Activated naive CD8-positive, alpha-beta T cell (primary cell): ENCODE results near the gene ANAPC1.
"Not testable (repeated sequence)": the region's sequence is repeated elsewhere in the genome, so short reads cannot be mapped to it uniquely, and the experiment has no call there.

ENCODE experiments used
- H3K27ac Mint-ChIP-seq: one replicate; pipeline ENCODE4 v1.8.0; 2021; ENCODE audit warnings: mixed read lengths
- H3K27me3 Mint-ChIP-seq: one replicate; pipeline ENCODE4 v1.8.0; 2021; ENCODE audit warnings: mixed read lengths
- H3K36me3 Mint-ChIP-seq: one replicate; pipeline ENCODE4 v1.8.0; 2021; ENCODE audit warnings: mixed read lengths
- H3K4me1 Mint-ChIP-seq: one replicate; pipeline ENCODE4 v1.8.0; 2021; ENCODE audit warnings: low read depth, mixed read lengths
- H3K4me3 Mint-ChIP-seq: one replicate; pipeline ENCODE4 v1.8.0; 2021; ENCODE audit warnings: mild to moderate bottlenecking, mixed read lengths
- H3K9me3 Mint-ChIP-seq: one replicate; pipeline ENCODE4 v1.8.0; 2021; ENCODE audit warnings: low read depth, mixed read lengths

ANAPC1 gene

DNA sequence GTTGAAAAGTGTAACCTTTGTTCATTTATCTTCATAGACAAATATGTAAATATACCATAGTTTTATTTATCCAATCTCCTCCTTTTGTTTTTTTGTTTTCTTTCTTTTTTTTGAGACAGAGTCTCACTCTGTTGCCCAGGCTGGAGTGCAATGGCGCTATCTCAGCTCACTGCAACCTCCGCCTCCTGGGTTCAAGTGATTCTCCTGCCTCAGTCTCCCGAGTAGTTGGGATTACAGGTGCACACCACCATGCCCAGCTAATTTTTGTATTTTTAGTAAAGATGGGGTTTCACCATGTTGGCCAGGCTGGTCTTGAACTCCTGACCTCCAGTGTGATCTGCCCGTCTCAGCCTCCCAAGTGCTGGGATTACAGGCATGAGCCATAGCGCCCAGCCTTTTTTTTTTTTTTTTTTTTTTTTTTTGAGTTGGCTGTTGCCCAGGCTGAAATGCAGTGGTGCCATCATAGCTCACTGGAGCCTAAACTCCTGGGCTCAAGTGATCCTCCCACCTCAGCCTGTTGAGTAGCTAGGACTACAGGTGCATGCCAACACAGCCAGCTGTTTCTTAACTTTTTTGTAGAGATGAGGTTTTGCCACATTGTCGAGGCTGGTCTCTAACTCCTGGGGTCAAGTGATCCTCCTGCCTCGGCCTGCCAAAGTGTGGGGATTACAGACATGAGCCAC is 27.4 kb upstream of the ANAPC1 start:
- not testable (repeated sequence) for H3K36me3 Mint-ChIP-seq, H3K4me1 Mint-ChIP-seq, H3K9me3 Mint-ChIP-seq, H3K4me3 Mint-ChIP-seq, H3K27ac Mint-ChIP-seq, H3K27me3 Mint-ChIP-seq

DNA sequence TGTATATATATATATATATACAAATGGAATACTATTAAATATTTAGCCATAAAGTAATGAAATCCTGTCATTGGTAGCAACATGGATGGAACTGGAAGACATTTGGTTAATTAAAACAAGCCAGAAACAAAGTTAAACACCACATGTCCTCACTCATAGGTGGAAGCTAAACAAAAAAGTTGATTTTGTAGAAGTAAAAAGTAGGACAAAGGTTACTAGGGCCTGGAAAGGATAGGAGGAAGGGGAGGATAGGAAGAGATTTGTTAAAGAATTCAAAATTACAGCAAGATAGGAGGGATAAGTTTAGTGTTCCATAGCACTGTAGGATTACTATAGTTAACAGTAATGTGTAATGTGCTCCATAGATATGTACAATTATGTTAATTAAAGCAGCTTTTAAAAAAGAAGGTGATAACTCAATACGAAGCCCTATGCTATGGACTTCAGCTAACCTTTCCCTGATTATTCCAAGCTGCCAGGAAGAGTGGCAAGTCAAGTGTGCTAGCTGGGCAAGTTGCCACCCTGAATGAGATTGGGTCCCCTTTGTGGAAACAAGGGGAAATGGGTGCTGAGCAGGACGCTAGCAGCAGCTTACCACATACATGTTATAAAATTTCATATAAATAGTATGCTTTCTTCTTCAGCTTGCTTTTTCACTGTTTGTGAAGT is 26.8 kb upstream of the ANAPC1 start:
- Mint-ChIP-seq H3K27me3 (no peaks in the 10 kb centered on the region), H3K9me3 (no peaks in the 10 kb centered on the region), H3K27ac (no peak overlapping the region), H3K4me3 (no peak overlapping the region), H3K36me3 (no peaks in the 10 kb centered on the region), H3K4me1 (peaks cover 10% of the 10 kb centered on the region)

DNA sequence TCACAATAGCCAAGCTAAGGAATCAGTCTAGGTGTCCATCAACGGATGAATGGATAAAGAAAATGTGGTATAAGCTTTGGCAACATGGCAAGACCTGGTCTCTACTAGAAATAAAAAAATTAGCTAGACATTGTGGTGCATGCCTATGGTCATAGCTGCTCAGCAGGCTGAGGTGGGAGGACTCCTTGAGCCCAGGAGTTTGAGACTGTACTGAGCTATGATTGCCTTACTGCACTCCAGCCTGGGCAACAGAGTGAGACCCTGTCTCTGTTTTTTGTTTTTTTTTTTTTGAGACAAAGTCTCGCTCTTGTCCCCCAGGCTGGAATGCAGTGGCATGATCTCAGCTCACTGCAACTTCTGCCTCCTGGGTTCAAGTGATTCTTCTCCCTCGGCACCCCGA is 26.0 kb upstream of the ANAPC1 start:
- H3K9me3 Mint-ChIP-seq, H3K27ac Mint-ChIP-seq, H3K4me3 Mint-ChIP-seq, H3K27me3 Mint-ChIP-seq, H3K36me3 Mint-ChIP-seq: not testable (repeated sequence)
- peaks cover 10% of the 10 kb centered on the region for H3K4me1 Mint-ChIP-seq

DNA sequence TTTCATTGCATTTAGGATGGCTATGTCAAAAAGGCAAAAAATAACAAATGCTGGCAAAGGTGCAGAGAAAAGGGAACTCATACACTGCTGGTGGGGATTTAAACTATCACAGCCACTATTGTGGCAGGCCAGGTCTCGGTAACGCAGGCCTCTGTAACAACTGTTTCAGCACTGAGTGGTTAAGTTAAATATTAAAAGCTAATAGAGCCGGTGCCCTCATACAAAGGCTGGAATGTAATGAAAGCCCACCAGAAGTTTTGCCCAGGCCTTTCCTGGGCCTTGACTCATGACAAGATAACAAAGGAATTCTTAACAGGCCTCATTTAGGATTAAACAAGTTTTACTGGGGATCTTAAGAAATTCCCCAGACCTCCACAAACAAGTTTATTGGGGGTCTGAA is 25.1 kb upstream of the ANAPC1 start:
- Mint-ChIP-seq H3K27me3 (no peaks in the 10 kb centered on the region), H3K4me3 (no peak overlapping the region), H3K4me1 (peaks cover 10% of the 10 kb centered on the region), H3K9me3 (no peaks in the 10 kb centered on the region), H3K27ac (no peak overlapping the region), H3K36me3 (no peaks in the 10 kb centered on the region)

DNA sequence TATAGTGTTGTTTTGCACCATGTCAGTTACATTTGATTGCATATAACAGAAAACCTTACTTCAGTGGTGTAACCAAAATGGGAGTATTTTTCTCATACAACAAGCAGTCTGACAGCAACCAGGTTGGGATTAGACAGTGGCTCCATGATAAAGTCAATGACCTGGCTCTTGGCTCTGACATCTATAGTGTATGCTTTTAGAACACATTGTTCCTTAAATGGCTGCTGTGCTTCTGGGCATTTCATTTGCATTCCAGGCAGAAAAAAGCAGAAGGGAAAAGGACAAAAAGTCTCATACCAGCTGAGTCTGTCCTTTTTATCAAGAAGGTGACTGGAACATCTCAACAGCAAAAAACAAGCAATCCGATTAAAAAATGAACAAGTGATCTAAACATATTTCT is 24.6 kb upstream of the ANAPC1 start:
- Mint-ChIP-seq H3K9me3 (no peaks in the 10 kb centered on the region), H3K4me3 (no peak overlapping the region), H3K27me3 (no peaks in the 10 kb centered on the region), H3K4me1 (peaks cover 10% of the 10 kb centered on the region), H3K36me3 (no peaks in the 10 kb centered on the region), H3K27ac (no peak overlapping the region)

DNA sequence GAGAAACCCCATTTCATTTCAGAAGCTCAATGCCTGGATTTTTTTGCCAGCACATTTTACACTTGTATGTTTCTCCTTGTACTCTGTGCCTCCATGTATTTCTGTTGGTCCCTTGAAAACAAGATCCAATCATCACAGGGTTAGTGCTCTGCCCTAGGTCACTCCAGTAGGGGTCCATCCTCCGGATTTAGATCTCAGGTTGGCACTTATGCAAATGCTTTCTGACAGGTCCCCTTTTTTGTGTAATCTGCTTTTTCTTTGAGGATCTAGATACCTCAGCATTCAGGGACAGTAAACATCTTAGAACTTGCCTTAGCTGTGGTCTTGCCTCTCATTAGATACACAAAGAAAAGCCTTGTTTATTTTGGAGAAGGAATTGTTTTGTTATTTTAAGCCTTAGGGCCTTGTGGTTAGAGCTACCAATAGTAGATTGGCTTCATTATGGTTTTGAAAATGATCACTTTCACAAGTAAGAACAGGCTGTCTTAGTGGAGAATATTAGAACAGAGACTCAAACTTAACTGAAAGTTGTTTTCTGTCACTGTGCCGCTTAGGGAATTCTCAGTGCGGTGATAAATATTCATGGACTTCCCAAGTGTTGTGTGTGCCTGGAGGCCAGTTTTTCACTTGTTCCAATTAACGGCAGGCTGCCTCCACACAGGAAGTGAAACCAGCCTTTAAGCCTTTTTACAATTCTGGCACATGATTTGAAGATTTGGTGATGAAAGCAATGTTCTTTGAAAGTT is 22.2 kb upstream of the ANAPC1 start:
- Mint-ChIP-seq H3K4me1 (peaks cover 10% of the 10 kb centered on the region), H3K36me3 (no peaks in the 10 kb centered on the region), H3K9me3 (no peaks in the 10 kb centered on the region), H3K27me3 (no peaks in the 10 kb centered on the region), H3K27ac (peak overlapping the region; percentile 28), H3K4me3 (no peak overlapping the region)

DNA sequence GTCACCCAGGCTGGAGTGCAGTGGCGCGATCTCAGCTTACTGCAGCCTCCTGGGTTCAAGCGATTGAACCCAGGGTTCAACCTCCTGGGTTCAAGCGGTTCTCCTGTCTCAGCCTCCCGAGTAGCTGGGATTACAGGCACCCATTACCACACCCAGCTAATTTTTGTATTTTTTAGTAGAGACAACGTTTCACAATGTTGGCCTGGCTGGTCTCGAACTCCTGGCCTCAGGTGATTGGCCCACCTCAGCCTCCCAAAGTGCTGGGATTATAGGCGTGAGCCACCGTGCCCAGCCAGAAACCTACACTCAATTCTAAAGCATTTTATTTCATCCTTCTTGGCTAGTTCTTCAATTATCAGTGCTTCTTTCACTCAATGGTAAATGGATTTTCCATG is 21.5 kb upstream of the ANAPC1 start:
- peaks cover 12% of the 10 kb centered on the region for H3K4me1 Mint-ChIP-seq
- H3K27me3 Mint-ChIP-seq, H3K4me3 Mint-ChIP-seq, H3K27ac Mint-ChIP-seq, H3K36me3 Mint-ChIP-seq, H3K9me3 Mint-ChIP-seq: not testable (repeated sequence)

DNA sequence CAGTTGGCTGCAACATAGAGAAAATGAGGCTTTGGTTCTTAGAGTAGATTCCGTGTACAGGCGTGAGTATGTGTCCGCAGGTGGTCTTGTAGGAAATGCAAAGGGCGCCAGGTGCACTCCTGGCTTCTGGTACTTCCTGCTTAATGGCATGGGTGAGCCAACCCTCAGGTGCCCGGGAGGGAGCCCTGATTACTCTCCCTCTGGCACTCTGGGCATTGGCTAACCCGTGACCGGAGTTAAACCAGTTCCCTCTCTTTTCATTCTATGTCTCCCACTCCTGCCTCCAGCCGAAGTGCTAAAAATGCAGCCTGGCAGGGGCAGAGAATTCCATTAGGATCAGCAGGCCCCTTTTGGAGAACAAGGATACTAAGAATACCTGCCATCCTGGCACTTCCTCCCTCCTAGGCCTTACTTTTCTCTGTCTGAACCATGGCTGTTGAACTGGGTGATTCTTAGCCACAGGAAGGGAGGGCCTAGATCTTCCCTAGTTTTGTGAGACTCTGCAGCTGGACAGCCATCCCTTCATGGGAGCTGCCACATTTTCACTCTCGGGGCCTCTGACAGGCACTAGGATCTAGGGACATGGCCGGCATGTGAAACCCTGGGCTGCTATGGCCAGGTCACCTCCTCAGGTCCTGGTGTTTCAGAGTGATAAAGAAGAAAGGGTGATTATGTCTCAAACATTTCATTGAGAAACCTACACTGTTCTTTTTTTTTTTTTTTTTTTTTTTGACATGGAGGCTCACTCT is 20.9 kb upstream of the ANAPC1 start:
- Mint-ChIP-seq H3K4me1 (peaks cover 14% of the 10 kb centered on the region), H3K4me3 (no peak overlapping the region), H3K27me3 (peaks cover 6% of the 10 kb centered on the region), H3K9me3 (no peaks in the 10 kb centered on the region), H3K36me3 (no peaks in the 10 kb centered on the region), H3K27ac (no peak overlapping the region)

DNA sequence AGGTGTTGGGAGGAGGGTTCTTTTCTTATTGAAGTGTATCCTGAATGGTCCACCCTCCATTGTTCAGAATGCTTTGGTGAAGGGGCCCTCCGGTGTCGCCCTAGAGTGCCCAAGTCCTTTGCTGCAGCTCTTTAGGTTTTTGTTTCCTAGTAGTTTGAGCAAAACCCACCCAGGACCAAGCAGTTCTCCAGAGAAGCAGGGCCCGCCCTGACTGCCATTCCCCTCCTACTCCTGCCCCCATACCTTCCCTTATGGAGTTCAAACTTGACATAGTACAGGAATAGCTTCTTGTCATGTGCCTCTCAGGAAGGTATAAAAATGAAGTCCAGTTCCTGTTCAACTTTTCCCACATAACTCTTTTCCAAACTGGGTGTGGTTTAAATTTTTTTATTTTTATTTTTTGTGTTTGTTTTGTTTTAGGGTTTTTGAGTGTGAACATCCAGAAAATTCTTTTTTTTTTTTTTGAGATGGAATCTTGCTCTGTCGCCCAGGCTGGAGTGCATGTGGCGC is 20.0 kb upstream of the ANAPC1 start:
- H3K4me3 Mint-ChIP-seq = no peak overlapping the region
- no peak overlapping the region for H3K27ac Mint-ChIP-seq
- H3K36me3 Mint-ChIP-seq = no peaks in the 10 kb centered on the region
- peaks cover 8% of the 10 kb centered on the region for H3K27me3 Mint-ChIP-seq
- peaks cover 19% of the 10 kb centered on the region for H3K4me1 Mint-ChIP-seq
- H3K9me3 Mint-ChIP-seq = no peaks in the 10 kb centered on the region

DNA sequence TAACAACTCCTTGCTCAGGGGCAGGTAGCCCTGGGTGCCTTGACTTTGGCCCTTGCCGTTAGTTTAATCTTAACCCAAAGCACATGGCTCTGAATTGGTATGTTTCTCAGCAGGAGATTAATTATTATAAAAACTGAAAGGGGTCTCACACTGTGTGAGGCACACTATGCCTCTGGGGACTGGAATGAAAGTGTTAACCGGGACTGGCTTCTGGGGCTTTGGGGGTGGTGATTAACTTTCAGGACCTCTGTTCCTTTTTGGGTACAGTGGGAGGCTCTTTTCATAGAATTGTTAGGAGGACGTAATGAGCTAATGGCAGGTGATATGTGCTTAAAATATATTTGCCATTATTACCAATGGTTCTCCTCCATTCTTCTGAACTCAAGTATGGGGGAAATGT is 19.5 kb upstream of the ANAPC1 start:
- no peaks in the 10 kb centered on the region for H3K9me3 Mint-ChIP-seq
- H3K36me3 Mint-ChIP-seq = no peaks in the 10 kb centered on the region
- H3K27me3 Mint-ChIP-seq = peaks cover 8% of the 10 kb centered on the region
- H3K4me3 Mint-ChIP-seq = no peak overlapping the region
- H3K4me1 Mint-ChIP-seq = peaks cover 19% of the 10 kb centered on the region
- no peak overlapping the region for H3K27ac Mint-ChIP-seq

DNA sequence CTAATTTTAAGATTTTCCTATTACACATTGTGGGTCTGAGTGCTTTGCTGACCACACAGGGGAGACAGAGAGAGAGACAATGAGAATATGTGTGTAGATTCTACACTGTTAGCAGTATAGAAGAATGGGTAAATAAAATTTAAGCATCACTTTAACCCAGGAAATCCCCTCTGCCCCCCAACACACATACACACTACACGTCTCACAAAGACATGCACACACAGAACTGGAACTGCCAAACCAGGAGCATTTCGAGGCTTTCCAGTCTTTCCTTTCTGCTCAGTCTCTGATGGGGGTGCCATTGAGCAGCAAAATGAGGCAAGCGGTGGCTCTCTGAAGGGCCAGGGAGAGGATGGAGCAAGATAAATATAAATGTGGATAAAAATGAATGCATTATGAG is 16.9 kb upstream of the ANAPC1 start:
- Mint-ChIP-seq H3K9me3 (no peaks in the 10 kb centered on the region), H3K27me3 (peaks cover 15% of the 10 kb centered on the region), H3K27ac (no peak overlapping the region), H3K4me1 (peaks cover 15% of the 10 kb centered on the region), H3K36me3 (no peaks in the 10 kb centered on the region), H3K4me3 (peak overlapping the region; percentile 22)

DNA sequence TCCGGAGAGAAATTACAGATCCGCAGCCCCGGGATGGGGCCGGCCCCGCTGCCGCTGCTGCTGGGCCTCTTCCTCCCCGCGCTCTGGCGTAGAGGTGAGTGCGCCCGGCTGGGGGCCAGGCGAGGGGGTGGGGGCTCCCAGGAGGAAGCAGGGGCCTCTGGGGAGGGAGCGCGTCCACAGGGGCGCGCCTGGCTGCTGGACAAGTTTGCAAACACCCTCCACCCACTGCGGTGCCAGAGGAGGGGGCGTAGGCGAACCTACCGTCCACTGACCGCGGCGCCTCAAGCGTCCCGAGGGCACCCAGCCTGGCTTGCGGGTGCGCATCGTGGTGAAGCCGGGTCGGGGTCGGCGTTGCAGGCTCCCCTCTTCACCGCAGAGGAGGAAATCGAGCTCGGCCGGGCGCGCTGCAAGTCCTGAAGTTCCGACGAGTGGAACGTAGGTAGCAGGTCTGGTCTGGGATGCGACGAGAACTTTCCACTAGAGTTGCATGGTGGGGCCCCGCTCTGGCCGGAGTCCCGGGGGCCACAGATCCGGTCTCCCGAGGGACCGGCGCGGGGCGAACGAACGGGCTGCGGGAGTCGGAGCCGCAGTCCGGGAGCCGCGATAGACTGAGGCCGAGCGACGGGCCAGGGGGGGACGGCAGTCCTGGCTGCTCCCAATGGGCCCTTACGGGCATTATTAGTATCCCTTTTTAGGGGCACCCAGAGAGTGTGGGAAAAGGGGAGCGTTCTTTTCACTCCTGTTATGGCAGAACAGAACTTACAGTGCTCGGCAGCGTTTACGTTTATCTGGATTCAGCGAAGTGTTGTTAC is 14.9 kb upstream of the ANAPC1 start:
- H3K4me1 Mint-ChIP-seq = peaks cover 15% of the 10 kb centered on the region
- H3K4me3 Mint-ChIP-seq = peak overlapping the region; percentile 72
- H3K9me3 Mint-ChIP-seq = no peaks in the 10 kb centered on the region
- H3K36me3 Mint-ChIP-seq = no peaks in the 10 kb centered on the region
- H3K27ac Mint-ChIP-seq = no peak overlapping the region
- H3K27me3 Mint-ChIP-seq = peaks cover 17% of the 10 kb centered on the region

DNA sequence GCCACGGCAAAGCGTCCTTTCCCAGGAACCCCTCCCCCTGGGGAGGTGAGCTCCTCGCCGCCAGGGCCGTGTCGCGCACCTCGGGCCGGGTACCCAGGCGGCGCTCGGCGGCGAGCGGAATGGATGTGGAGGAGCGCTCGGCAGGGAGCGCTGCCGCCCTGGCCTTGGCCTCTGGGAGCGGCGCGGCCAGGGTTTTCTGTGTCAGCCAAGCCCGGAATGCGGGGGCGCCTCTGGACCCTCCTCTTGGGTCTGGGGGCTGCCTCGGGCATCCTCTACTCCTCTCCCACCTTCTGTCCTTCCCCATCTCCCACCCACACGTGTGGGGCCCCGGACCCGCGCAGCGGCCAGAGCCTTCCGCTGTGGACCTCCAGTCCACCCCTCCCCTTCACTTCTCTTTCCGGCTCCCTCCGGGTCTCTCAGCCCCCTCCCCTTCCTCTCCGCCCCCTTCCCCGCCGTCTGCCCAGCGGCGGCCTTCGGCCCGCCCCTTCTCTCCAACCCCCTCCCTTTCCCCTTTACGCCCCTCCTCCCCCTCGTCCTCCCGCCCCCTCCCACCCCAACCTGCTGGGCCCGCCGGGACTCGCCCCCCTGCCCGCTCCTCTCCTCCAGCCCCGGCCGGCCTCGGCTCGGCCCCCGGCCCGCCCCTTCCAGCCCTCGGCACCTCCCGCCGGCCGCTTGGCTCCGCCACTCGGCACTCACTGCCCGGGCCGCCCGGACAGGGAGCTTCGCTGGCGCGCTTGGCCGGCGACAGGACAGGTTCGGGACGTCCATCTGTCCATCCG is 14.1 kb upstream of the ANAPC1 start, which contains the start of gene MERTK:
Gene MERTK (plus strand): TSS at position 684 of the 779 bp plus-strand sequence. CDS start 129 bp downstream, outside the sequence.
- no peak within 1 kb of the TSS for H3K27ac Mint-ChIP-seq
- H3K4me3 Mint-ChIP-seq = peak within 1 kb of the TSS; percentile 84
- H3K4me1 Mint-ChIP-seq = peaks cover 15% of the 10 kb centered on the region
- H3K9me3 Mint-ChIP-seq = no peaks in the 10 kb centered on the region
- H3K27me3 Mint-ChIP-seq = peaks cover 17% of the 10 kb centered on the region
- no peaks in the 10 kb centered on the region for H3K36me3 Mint-ChIP-seq

DNA sequence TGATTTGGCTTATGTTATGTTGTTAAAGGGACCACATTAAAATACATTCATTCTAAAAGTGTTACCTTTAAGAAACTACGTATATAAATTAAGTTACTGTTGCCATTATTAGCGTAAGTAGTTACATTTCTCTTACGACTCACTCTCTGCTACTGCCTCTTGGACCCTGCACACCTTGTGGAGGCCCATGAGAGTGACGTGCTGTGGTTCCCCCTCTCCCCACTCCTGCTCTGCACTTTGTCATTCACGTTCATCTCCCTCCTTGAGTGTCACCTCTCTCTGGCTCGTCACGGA is 13.6 kb upstream of the ANAPC1 start:
- no peak overlapping the region for H3K27ac Mint-ChIP-seq
- H3K36me3 Mint-ChIP-seq = no peaks in the 10 kb centered on the region
- peaks cover 15% of the 10 kb centered on the region for H3K4me1 Mint-ChIP-seq
- H3K4me3 Mint-ChIP-seq = peak overlapping the region; percentile 84
- H3K27me3 Mint-ChIP-seq = peaks cover 20% of the 10 kb centered on the region
- no peaks in the 10 kb centered on the region for H3K9me3 Mint-ChIP-seq
